HG03135 (cell line): Measurements from ENCODE around the gene RBM10.
A peak's percentile ranks its signal among the peaks of the same experiment; 100 is the strongest.

ENCODE experiments used
- ATAC-seq: cut with Tn5 transposase; IDR thresholded peaks from one replicate; pipeline ENCODE4 v1.9.1; 2021; ENCODE audit warnings: mild to moderate bottlenecking, moderate library complexity; ENCODE audit not compliant: unreplicated experiment

RBM10 gene

GRCh38 chrX:47232197-47232802 is 87.3 kb downstream of the RBM10 start:
- ATAC-seq, result no peak

GRCh38 chrX:47232803-47233332 is 87.8 kb downstream of the RBM10 start, which contains the start of gene USP11:
Gene USP11, plus strand, starts transcription at chrX:47233009. Its CDS starts 35 bp downstream, at chrX:47233044.
- ATAC-seq, result no peak

GRCh38 chrX:47233333-47234113 is 88.5 kb downstream of the RBM10 start:
- ATAC-seq, result peak; percentile 85

GRCh38 chrX:47234583-47234982 is 89.6 kb downstream of the RBM10 start:
- ATAC-seq, result no peak

- no peak for ATAC-seq
Observed at GRCh38 chrX:47235691-47236103, 90.7 kb downstream of the RBM10 start.
